Stomach (tissue), 19 donors: Measurements from ENCODE around the gene PPM1K. TPM values are rescaled to one million over a fixed set of nuclear protein-coding genes. Genes with fewer than 3 reads are reported as not detected.
A peak's percentile ranks its signal among the peaks of the same experiment; 100 is the strongest.

Experiments
- DNase-seq, 2 donors: peaks; one replicate each; pipeline versions ENCODE4 v3.0.0 to v3.0.0-alpha.2; 2013 to 2019
- H3K27ac ChIP-seq, 5 donors: fragments of 200-600 bp in 4 of 5; sonication (generic) in 4 of 5; one replicate each; pipeline ENCODE4 v1.5.1; 2013 to 2019; ENCODE audit warnings: mild to moderate bottlenecking in 1 of 5, moderate library complexity in 1 of 5
- H3K27me3 ChIP-seq, 3 donors: fragments of 200-600 bp; sonication (generic); one replicate each; pipeline ENCODE4 v1.5.1; 2017 to 2019; ENCODE audit warnings: mixed run types in 1 of 3
- H3K36me3 ChIP-seq, 4 donors: fragments of 200-600 bp; sonication (generic); 1 replicate in 3 of 4; 2 replicates in 1 of 4; pipeline ENCODE4 v1.5.1; 2016 to 2019
- H3K4me1 ChIP-seq, 4 donors: fragments of 200-600 bp; sonication (generic); one replicate each; pipeline ENCODE4 v1.5.1; 2016 to 2019
- H3K4me3 ChIP-seq, 4 donors: fragments of 200-600 bp; sonication (generic) in 3 of 4; one replicate each; pipeline ENCODE4 v1.5.1; 2016 to 2019; ENCODE audit warnings: mild to moderate bottlenecking in 1 of 4
- H3K9me3 ChIP-seq, 4 donors: fragments of 200-600 bp; sonication (generic); one replicate each; pipeline ENCODE4 v1.5.1; 2016 to 2019
- EP300 ChIP-seq: sonication (generic); formaldehyde crosslinking; IDR thresholded peaks from one replicate; pipeline ENCODE4 v1.6.1; 2017; ENCODE audit warnings: antibody characterized with exemption
- POLR2A ChIP-seq, 4 donors: fragments of 450-650 bp; IDR thresholded peaks; one replicate each; pipeline ENCODE4 v1.6.1; 2016; ENCODE audit warnings: antibody characterized with exemption in 4 of 4, control low read depth in 2 of 4, mild to moderate bottlenecking in 1 of 4, moderate library complexity in 1 of 4
- POLR2AphosphoS5 ChIP-seq, 3 donors: sonication (generic); formaldehyde crosslinking; IDR thresholded peaks; one replicate each; pipeline ENCODE4 v1.6.1; 2016; ENCODE audit warnings: antibody characterized with exemption in 3 of 3
- WGBS, 5 donors: extraction: QIAGEN DNeasy Blood & Tissue Kit in 3 of 5; methylation state at CpG; one replicate each; pipeline versions ENCODE4 v1.1.5 to v1.1.7; 2013 to 2018; 5-methylcytosine and 5-hydroxymethylcytosine counted together
- intact Hi-C: fragments of 100-400 bp; cut with DNase I; formaldehyde crosslinking; loops from one replicate; pipeline ENCODE4 v1.15.1; 2023; ENCODE audit warnings: low total_unique reads
- long read RNA-seq, 10 donors: transcript quantifications; one replicate each; lab custom pipeline, GENCODE V29; 2026
- polyA plus RNA-seq, 3 donors: library from polyadenylated mRNA; stranded (reverse); fragments of 200-250 nt; gene quantifications; one replicate each; pipeline ENCODE4 v1.2.3, GENCODE V29; 2013
- total RNA-seq, 5 donors: library from RNA; depleted of rRNA; stranded (reverse); fragments of >200 nt; gene quantifications; one replicate each; pipeline versions ENCODE4 v1.1.0 to v1.2.3, GENCODE V29; 2014 to 2016
- TF ChIP-seq, protein P1 (sequence below), 7 experiments: fragments of 450-650 bp in 4 of 7; fragments of 200-600 bp in 3 of 7; sonication (generic) in 3 of 7; IDR thresholded peaks; one replicate each; pipeline ENCODE4 v1.5.1; 2016 to 2019; ENCODE audit warnings: antibody characterized with exemption in 7 of 7, control low read depth in 2 of 7, mild to moderate bottlenecking in 1 of 7
- donor health status: healthy with polysubstance abuse.
- donor health status: Bipolar disorder and iron deficiency.
- donor health status: healthy.

PPM1K gene
- total RNA-seq: 10 to 100 TPM; 13.0 to 81.7 (median 40.4) TPM
- 1 to 10 TPM; 3.6 to 4.9 (median 4.4) TPM for polyA plus RNA-seq
- long read RNA-seq, donor 1: 0 reads
- long read RNA-seq, donor 2, full-length matches to known transcripts: 3 of 3 reads
- long read RNA-seq, donor 2, partial matches to known transcripts: 0 of 3 reads
- long read RNA-seq, donor 2, other reads (novel, unspliced or antisense): 0 of 3 reads
- long read RNA-seq, donor 3, full-length matches to known transcripts: 2 of 2 reads
- long read RNA-seq, donor 3, partial matches to known transcripts: 0 of 2 reads
- long read RNA-seq, donor 3, other reads (novel, unspliced or antisense): 0 of 2 reads
- long read RNA-seq, donor 4: 0 reads
- long read RNA-seq, donor 5, partial matches to known transcripts: 0 of 1 reads
- long read RNA-seq, donor 5, other reads (novel, unspliced or antisense): 0 of 1 reads
- long read RNA-seq, donor 6, full-length matches to known transcripts: 4 of 35 reads
- long read RNA-seq, donor 6, partial matches to known transcripts: 31 of 35 reads
- long read RNA-seq, donor 6, other reads (novel, unspliced or antisense): 0 of 35 reads
- long read RNA-seq, donor 7, full-length matches to known transcripts: 2 of 2 reads
- long read RNA-seq, donor 7, partial matches to known transcripts: 0 of 2 reads
- long read RNA-seq, donor 7, other reads (novel, unspliced or antisense): 0 of 2 reads
- long read RNA-seq, donor 8, full-length matches to known transcripts: 2 of 2 reads
- long read RNA-seq, donor 8, partial matches to known transcripts: 0 of 2 reads
- long read RNA-seq, donor 8, other reads (novel, unspliced or antisense): 0 of 2 reads
- long read RNA-seq, donor 9, full-length matches to known transcripts: 2 of 2 reads
- long read RNA-seq, donor 9, partial matches to known transcripts: 0 of 2 reads
- long read RNA-seq, donor 9, other reads (novel, unspliced or antisense): 0 of 2 reads
- long read RNA-seq, donor 10, full-length matches to known transcripts: 2 of 2 reads
- long read RNA-seq, donor 10, partial matches to known transcripts: 0 of 2 reads
- long read RNA-seq, donor 10, other reads (novel, unspliced or antisense): 0 of 2 reads

- TF ChIP-seq POLR2AphosphoS5 (IDR thresholded peaks at IDR 0.05): peak; percentile 73 to 91 (median 90)
- TF ChIP-seq EP300: no peak
- TF ChIP-seq, protein P1, sequence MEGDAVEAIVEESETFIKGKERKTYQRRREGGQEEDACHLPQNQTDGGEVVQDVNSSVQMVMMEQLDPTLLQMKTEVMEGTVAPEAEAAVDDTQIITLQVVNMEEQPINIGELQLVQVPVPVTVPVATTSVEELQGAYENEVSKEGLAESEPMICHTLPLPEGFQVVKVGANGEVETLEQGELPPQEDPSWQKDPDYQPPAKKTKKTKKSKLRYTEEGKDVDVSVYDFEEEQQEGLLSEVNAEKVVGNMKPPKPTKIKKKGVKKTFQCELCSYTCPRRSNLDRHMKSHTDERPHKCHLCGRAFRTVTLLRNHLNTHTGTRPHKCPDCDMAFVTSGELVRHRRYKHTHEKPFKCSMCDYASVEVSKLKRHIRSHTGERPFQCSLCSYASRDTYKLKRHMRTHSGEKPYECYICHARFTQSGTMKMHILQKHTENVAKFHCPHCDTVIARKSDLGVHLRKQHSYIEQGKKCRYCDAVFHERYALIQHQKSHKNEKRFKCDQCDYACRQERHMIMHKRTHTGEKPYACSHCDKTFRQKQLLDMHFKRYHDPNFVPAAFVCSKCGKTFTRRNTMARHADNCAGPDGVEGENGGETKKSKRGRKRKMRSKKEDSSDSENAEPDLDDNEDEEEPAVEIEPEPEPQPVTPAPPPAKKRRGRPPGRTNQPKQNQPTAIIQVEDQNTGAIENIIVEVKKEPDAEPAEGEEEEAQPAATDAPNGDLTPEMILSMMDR (IDR thresholded peaks at IDR 0.05): peak in 2 of 7 experiments; percentile 8 to 15
- TF ChIP-seq POLR2A (IDR thresholded peaks at IDR 0.05): peak in 2 of 4 donors; percentile 82 to 90
- H3K36me3 ChIP-seq: no peaks in the 10 kb centered on the region
- H3K27ac ChIP-seq: peak within 1 kb of the TSS; percentile 97 to 99 (median 99)
- DNase-seq: peak; percentile 100
- intact Hi-C loops: loop anchor here (10.0 kb wide), 2 partner anchors 170 to 240 kb away; partner anchors contain the start of genes HERC5 and PYURF
- no peaks in the 10 kb centered on the region for H3K27me3 ChIP-seq
- peak within 1 kb of the TSS; percentile 57 to 76 (median 69) for H3K4me3 ChIP-seq
- WGBS, 5 donors: 0 to 1% (median 1%) methylated on average over 29 to 55 of the region's 55 CpGs
- peaks cover 12 to 50% (median 32%) of the 10 kb centered on the region in 4 donors for H3K4me1 ChIP-seq
- no peaks in the 10 kb centered on the region for H3K9me3 ChIP-seq
Measured at GRCh38 chr4:88284439-88285234, at the start of gene PPM1K. TSS of gene PPM1K (minus strand) at chr4:88284561. CDS start at chr4:88278583, 5,978 bp downstream.

DNA sequence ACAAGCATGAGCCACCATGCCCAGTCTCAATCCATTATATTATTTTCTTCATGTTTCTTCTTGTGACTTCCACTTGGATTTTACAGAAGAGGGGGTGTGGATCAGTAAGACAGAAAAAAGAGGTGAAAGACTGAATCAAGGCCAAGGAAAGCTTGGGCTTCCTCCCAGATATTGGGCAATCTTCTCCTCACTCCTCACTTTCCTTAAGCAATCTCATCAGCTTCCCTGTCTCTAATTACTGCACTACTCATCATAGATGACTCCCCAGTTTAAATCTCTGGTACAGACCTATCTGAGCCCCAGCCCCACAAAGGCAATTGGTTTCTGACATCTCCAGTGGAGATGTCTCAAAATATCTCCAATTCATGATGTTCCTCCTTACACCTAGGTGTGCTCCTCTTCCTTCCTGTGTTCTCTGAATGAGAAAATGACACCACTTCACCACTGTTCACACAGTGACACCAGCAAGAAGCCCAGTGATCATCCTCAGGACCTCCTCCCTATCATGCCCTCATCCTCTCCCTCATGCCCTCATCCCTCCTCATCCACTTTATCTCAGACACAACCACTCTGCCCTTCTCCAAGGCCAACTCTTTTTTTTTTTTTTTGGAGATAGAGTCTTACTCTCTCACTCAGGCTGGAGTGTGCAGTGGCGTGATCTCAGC is 49.5 kb upstream of the PPM1K start:
- Histone ChIP-seq H3K27ac (no peak overlapping the region), H3K27me3 (no peaks in the 10 kb centered on the region), H3K9me3 (no peaks in the 10 kb centered on the region), H3K4me1 (peaks cover 0 to 9% (median 5%) of the 10 kb centered on the region in 4 donors), H3K4me3 (no peak overlapping the region), H3K36me3 (no peaks in the 10 kb centered on the region)
- TF ChIP-seq POLR2AphosphoS5 (IDR thresholded peaks at IDR 0.05) (no peak), EP300 (no peak), POLR2A (IDR thresholded peaks at IDR 0.05) (no peak)
- TF ChIP-seq, protein P1 (IDR thresholded peaks at IDR 0.05): no peak
- intact Hi-C loops: no loop called here
- WGBS, 5 donors: 95 to 100% (median 100%) methylated on average over 1 of the region's 1 CpG
- no peak for DNase-seq

DNA sequence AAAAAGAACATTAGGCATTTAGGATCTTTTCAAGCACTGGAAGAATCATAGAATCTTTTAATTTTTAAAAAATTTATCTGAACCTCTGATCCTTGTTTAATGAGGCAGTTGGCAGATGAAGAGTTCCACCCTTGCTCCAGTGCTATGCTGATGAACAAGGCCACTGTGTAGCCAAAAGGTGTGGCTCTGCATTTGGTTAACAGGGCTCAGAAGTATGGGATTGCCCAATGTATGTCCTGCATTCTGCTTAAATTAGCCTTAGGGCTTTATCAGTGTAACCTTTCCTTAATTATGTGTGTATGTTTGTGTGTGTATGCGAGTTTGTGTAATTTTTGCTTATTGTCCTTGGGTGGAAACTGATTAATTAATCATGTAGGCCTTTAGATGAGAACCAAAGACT is 43.3 kb upstream of the PPM1K start:
- H3K4me3 ChIP-seq: no peak overlapping the region
- H3K4me1 ChIP-seq: no peaks in the 10 kb centered on the region
- 55 to 88% (median 74%) methylated on average over 1 of the region's 1 CpG for WGBS, 5 donors
- no peak overlapping the region for H3K27ac ChIP-seq
- no peaks in the 10 kb centered on the region for H3K36me3 ChIP-seq
- no peaks in the 10 kb centered on the region for H3K9me3 ChIP-seq
- DNase-seq: no peak
- intact Hi-C loops: no loop called here
- TF ChIP-seq POLR2A (IDR thresholded peaks at IDR 0.05): no peak
- no peak for TF ChIP-seq EP300
- TF ChIP-seq, protein P1 (IDR thresholded peaks at IDR 0.05): no peak
- no peak for TF ChIP-seq POLR2AphosphoS5 (IDR thresholded peaks at IDR 0.05)
- H3K27me3 ChIP-seq: no peaks in the 10 kb centered on the region
